HepG2 (cell line): ENCODE results near the gene AFG1L. TPM values are rescaled to one million over a fixed set of nuclear protein-coding genes. Genes with fewer than 3 reads are reported as not detected.
A peak's percentile ranks its signal among the peaks of the same experiment; 100 is the strongest.

Experiments
- AGO2 ChIP-seq: fragments of 200-400 bp; formaldehyde crosslinking; optimal IDR thresholded peaks from 2 replicates; pipeline ENCODE3; 2017; ENCODE audit warnings: mild to moderate bottlenecking, low read depth, low read length, moderate library complexity
- BORCS8-MEF2B ChIP-seq: sonication (generic); formaldehyde crosslinking; IDR thresholded peaks from 2 replicates; pipeline ENCODE4 v1.8.0; 2022; ENCODE audit warnings: mild to moderate bottlenecking, missing genetic modification reagents
- CENPT ChIP-seq: sonication (generic); formaldehyde crosslinking; IDR thresholded peaks from 2 replicates; pipeline ENCODE4 v1.8.0; 2022; ENCODE audit warnings: low read depth, mild to moderate bottlenecking, moderate library complexity, missing genetic modification reagents
- FOXO1 ChIP-seq: sonication (generic); formaldehyde crosslinking; IDR thresholded peaks from 2 replicates; pipeline ENCODE4 v1.4.0; 2020; ENCODE audit warnings: missing genetic modification reagents
- HNF4G ChIP-seq, 2 experiments: sonication (generic) in 1 of 2; formaldehyde crosslinking in 1 of 2; IDR thresholded peaks; 2 replicates each; pipeline versions ENCODE4 v1.4.0 to v1.6.1; 2011 to 2020; ENCODE audit warnings: borderline replicate concordance in 2 of 2, low read depth in 2 of 2, mild to moderate bottlenecking in 2 of 2, low read length in 1 of 2, missing genetic modification reagents in 1 of 2, moderate library complexity in 1 of 2
- KLF12 ChIP-seq: sonication (generic); formaldehyde crosslinking; IDR thresholded peaks from 2 replicates; pipeline ENCODE4 v1.4.0; 2020; ENCODE audit warnings: missing genetic modification reagents, borderline replicate concordance
- NAIF1 ChIP-seq: sonication (generic); formaldehyde crosslinking; IDR thresholded peaks from 2 replicates; pipeline ENCODE4 v1.5.0; 2020; ENCODE audit warnings: mild to moderate bottlenecking, missing genetic modification reagents, borderline replicate concordance
- NCOA5 ChIP-seq: sonication (generic); formaldehyde crosslinking; IDR thresholded peaks from 2 replicates; pipeline ENCODE4 v1.4.0; 2020; ENCODE audit warnings: missing genetic modification reagents
- PHF20 ChIP-seq: sonication (generic); formaldehyde crosslinking; IDR thresholded peaks from 2 replicates; pipeline ENCODE4 v1.5.0; 2020; ENCODE audit warnings: mild to moderate bottlenecking, missing genetic modification reagents
- RXRA ChIP-seq: sonication (generic); formaldehyde crosslinking; IDR thresholded peaks from 2 replicates; pipeline ENCODE4 v1.5.1; 2020; ENCODE audit warnings: missing genetic modification reagents
- SMYD3 ChIP-seq: sonication (generic); formaldehyde crosslinking; IDR thresholded peaks from 2 replicates; pipeline ENCODE4 v1.8.1; 2023; ENCODE audit warnings: mild to moderate bottlenecking, missing genetic modification reagents
- SOX6 ChIP-seq, 2 experiments: fragments of 450-650 bp in 1 of 2; sonication (generic) in 1 of 2; formaldehyde crosslinking in 1 of 2; IDR thresholded peaks; 2 replicates each; pipeline versions ENCODE4 v1.4.0 to v1.6.1; 2017 to 2020; ENCODE audit warnings: antibody characterized with exemption in 1 of 2, mild to moderate bottlenecking in 1 of 2, missing genetic modification reagents in 1 of 2
- YEATS4 ChIP-seq: sonication (generic); formaldehyde crosslinking; IDR thresholded peaks from 2 replicates; pipeline ENCODE4 v1.4.0; 2020; ENCODE audit warnings: missing genetic modification reagents, borderline replicate concordance
- ZFY ChIP-seq: sonication (generic); formaldehyde crosslinking; IDR thresholded peaks from 2 replicates; pipeline ENCODE4 v1.4.0; 2020; ENCODE audit warnings: missing genetic modification reagents
- ZNF12 ChIP-seq: sonication (generic); formaldehyde crosslinking; IDR thresholded peaks from 2 replicates; pipeline ENCODE4 v1.5.0; 2020; ENCODE audit warnings: missing genetic modification reagents
- ZNF430 ChIP-seq: sonication (generic); formaldehyde crosslinking; IDR thresholded peaks from 2 replicates; pipeline ENCODE4 v1.9.0; 2021; ENCODE audit warnings: mild to moderate bottlenecking, missing genetic modification reagents
- ZNF44 ChIP-seq: sonication (generic); formaldehyde crosslinking; IDR thresholded peaks from 2 replicates; pipeline ENCODE4 v1.5.1; 2020; ENCODE audit warnings: mild to moderate bottlenecking, missing genetic modification reagents
- ZNF563 ChIP-seq: sonication (generic); formaldehyde crosslinking; IDR thresholded peaks from 2 replicates; pipeline ENCODE4 v1.8.0; 2022; ENCODE audit warnings: mild to moderate bottlenecking, moderate library complexity, missing genetic modification reagents
- ZNF619 ChIP-seq: sonication (generic); formaldehyde crosslinking; IDR thresholded peaks from 2 replicates; pipeline ENCODE4 v1.4.0; 2020; ENCODE audit warnings: mild to moderate bottlenecking, missing genetic modification reagents
- ZNF713 ChIP-seq: sonication (generic); formaldehyde crosslinking; IDR thresholded peaks from 2 replicates; pipeline ENCODE4 v1.4.0; 2020; ENCODE audit warnings: mild to moderate bottlenecking, missing genetic modification reagents
- ZNF816 ChIP-seq: sonication (generic); formaldehyde crosslinking; IDR thresholded peaks from 2 replicates; pipeline ENCODE4 v1.8.0; 2022; ENCODE audit warnings: missing genetic modification reagents, mild to moderate bottlenecking, borderline replicate concordance
- ZSCAN22 ChIP-seq: sonication (generic); formaldehyde crosslinking; IDR thresholded peaks from 2 replicates; pipeline ENCODE4 v1.4.0; 2020; ENCODE audit warnings: mild to moderate bottlenecking, missing genetic modification reagents
- polyA plus RNA-seq, 8 experiments: library from polyadenylated mRNA; depleted of rRNA in 3 of 8; stranded (reverse) in 7 of 8; unstranded in 1 of 8; fragments of >200 nt; fragmentation: Illumina TruSeq in 4 of 8; extraction: Trizol in 4 of 8; gene quantifications; 2 replicates each; pipeline versions ENCODE4 v1.2.1 to v1.2.3, GENCODE V29; 2011 to 2016; ENCODE audit warnings: low read depth in 4 of 8, missing spikeins in 1 of 8, mixed read lengths in 1 of 8; ENCODE audit not compliant: insufficient read depth in 1 of 8
- total RNA-seq, 5 experiments: library from RNA; depleted of rRNA; stranded (reverse); fragments of >200 nt; fragmentation: Illumina TruSeq; extraction: Trizol; gene quantifications; 2 replicates each; pipeline ENCODE4 v1.2.3, GENCODE V29; 2016; ENCODE audit warnings: low read depth in 1 of 5
- TF ChIP-seq, protein P1 (sequence below): sonication (generic); formaldehyde crosslinking; IDR thresholded peaks from 2 replicates; pipeline ENCODE4 v1.5.1; 2020; ENCODE audit warnings: missing genetic modification reagents, mild to moderate bottlenecking, borderline replicate concordance
- TF ChIP-seq, protein P2 (sequence below): sonication (generic); formaldehyde crosslinking; IDR thresholded peaks from 2 replicates; pipeline ENCODE4 v1.4.0; 2020; ENCODE audit warnings: low read depth, mild to moderate bottlenecking, missing genetic modification reagents
- TF ChIP-seq, protein P3 (sequence below): sonication (generic); formaldehyde crosslinking; IDR thresholded peaks from 2 replicates; pipeline ENCODE4 v1.9.0; 2022; ENCODE audit warnings: low read depth, missing genetic modification reagents

AFG1L gene
- total and polyA plus RNA-seq, 2 of the 13 experiments (the other 11 are each of a cell fraction or from before 2014, with no cell fraction given): 3.1 to 14.0 TPM

DNA sequence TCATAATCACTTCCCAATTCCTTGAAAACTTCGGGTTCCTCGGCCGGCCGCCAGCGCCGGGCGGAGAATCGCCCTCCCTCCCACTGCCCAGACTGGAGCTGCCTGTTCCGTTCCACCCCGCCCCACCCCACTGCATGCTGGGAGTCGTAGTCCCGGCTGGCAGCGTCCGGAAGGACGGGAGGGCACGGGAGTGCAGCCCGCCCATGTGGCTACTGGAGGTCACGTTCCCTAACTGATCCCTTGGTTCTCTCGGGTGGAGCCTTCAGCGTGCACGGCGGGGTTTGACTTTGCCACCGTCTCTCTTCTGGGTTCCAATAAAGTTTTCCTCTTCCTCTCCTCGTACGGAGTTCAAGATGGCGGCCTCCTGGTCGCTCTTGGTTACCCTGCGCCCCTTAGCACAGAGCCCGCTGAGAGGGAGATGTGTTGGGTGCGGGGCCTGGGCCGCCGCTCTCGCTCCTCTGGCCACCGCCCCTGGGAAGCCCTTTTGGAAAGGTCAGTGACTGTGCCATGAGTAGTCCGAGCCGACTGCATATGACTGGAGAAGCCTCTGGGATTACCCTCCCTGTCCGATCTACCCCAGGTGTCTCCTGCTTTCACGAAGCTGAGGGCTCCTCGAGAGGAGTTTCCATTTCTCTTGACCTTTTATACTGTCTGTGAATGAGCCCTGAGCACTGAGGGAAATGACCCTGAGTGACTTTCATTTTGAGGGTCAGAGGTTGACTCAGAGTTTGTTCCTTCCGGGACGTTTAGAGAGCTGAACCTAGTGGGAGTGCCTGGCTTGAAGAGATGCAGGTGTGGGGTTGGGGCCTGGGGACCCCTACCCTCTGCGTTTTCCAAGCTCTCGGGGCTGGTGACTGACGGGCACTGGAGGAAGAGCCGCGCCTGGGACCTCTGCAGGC lies at the start of gene AFG1L (continued):
- TF ChIP-seq ZNF619 (CRISPR knock-in tag) (no peak), ZFY (CRISPR knock-in tag) (peak; percentile 75), SMYD3 (no peak), RXRA (CRISPR knock-in tag) (peak; percentile 88), YEATS4 (peak; percentile 96), CENPT (CRISPR knock-in tag) (no peak), ZNF816 (CRISPR knock-in tag) (peak; percentile 61; the same call in 1 of the 2 replicates), BORCS8-MEF2B (CRISPR knock-in tag) (peak; percentile 58; the same call in 1 of the 2 replicates), KLF12 (CRISPR knock-in tag) (peak; percentile 63; the same call in 1 of the 2 replicates), HNF4G (IDR thresholded peaks at IDR 0.05; ENCODE audit: borderline replicate concordance, low read depth, low read length) (no peak), HNF4G (CRISPR knock-in tag; IDR thresholded peaks at IDR 0.05; ENCODE audit: borderline replicate concordance, low read depth) (no peak), ZNF713 (CRISPR knock-in tag) (peak; percentile 85; the same call in 1 of the 2 replicates), SOX6 (IDR thresholded peaks at IDR 0.05) (no peak), SOX6 (CRISPR knock-in tag; IDR thresholded peaks at IDR 0.05) (peak; percentile 64), NAIF1 (CRISPR knock-in tag) (peak; percentile 20; the same call in 1 of the 2 replicates), ZNF563 (CRISPR knock-in tag) (peak; percentile 80), PHF20 (CRISPR knock-in tag) (peak; percentile 71), ZSCAN22 (CRISPR knock-in tag) (no peak), FOXO1 (peak; percentile 40; the same call in 1 of the 2 replicates), ZNF12 (no peak), ZNF44 (CRISPR knock-in tag) (no peak), NCOA5 (CRISPR knock-in tag) (0 out of 2 replicates have a peak, but pooled peaks have one; percentile 68), AGO2 (peak; percentile 81), ZNF430 (CRISPR knock-in tag) (peak; percentile 52; the same call in 1 of the 2 replicates)
- TF ChIP-seq, protein P1, sequence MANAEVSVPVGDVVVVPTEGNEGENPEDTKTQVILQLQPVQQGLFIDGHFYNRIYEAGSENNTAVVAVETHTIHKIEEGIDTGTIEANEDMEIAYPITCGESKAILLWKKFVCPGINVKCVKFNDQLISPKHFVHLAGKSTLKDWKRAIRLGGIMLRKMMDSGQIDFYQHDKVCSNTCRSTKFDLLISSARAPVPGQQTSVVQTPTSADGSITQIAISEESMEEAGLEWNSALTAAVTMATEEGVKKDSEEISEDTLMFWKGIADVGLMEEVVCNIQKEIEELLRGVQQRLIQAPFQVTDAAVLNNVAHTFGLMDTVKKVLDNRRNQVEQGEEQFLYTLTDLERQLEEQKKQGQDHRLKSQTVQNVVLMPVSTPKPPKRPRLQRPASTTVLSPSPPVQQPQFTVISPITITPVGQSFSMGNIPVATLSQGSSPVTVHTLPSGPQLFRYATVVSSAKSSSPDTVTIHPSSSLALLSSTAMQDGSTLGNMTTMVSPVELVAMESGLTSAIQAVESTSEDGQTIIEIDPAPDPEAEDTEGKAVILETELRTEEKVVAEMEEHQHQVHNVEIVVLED (CRISPR knock-in tag): peak; percentile 82; the same call in 1 of the 2 replicates
- TF ChIP-seq, protein P2, sequence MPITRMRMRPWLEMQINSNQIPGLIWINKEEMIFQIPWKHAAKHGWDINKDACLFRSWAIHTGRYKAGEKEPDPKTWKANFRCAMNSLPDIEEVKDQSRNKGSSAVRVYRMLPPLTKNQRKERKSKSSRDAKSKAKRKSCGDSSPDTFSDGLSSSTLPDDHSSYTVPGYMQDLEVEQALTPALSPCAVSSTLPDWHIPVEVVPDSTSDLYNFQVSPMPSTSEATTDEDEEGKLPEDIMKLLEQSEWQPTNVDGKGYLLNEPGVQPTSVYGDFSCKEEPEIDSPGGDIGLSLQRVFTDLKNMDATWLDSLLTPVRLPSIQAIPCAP (CRISPR knock-in tag): 0 out of 2 replicates have a peak, but pooled peaks have one; percentile 38
- TF ChIP-seq, protein P3, sequence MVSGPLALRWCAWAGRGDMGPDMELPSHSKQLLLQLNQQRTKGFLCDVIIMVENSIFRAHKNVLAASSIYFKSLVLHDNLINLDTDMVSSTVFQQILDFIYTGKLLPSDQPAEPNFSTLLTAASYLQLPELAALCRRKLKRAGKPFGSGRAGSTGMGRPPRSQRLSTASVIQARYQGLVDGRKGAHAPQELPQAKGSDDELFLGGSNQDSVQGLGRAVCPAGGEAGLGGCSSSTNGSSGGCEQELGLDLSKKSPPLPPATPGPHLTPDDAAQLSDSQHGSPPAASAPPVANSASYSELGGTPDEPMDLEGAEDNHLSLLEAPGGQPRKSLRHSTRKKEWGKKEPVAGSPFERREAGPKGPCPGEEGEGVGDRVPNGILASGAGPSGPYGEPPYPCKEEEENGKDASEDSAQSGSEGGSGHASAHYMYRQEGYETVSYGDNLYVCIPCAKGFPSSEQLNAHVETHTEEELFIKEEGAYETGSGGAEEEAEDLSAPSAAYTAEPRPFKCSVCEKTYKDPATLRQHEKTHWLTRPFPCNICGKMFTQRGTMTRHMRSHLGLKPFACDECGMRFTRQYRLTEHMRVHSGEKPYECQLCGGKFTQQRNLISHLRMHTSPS (CRISPR knock-in tag): no peak; the same call in 1 of the 2 replicates
